ENCODE data around the gene MDFIC.
A peak's percentile ranks its signal among the peaks of the same experiment; 100 is the strongest.
"Not testable (repeated sequence)": the region's sequence is repeated elsewhere in the genome, so short reads cannot be mapped to it uniquely, and the experiment has no call there.

Gene MDFIC, protein sequence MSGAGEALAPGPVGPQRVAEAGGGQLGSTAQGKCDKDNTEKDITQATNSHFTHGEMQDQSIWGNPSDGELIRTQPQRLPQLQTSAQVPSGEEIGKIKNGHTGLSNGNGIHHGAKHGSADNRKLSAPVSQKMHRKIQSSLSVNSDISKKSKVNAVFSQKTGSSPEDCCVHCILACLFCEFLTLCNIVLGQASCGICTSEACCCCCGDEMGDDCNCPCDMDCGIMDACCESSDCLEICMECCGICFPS

GRCh38 chr7:114922026-114922651 lies at the start of gene MDFIC:
Gene MDFIC (plus strand): TSS chr7:114922094. CDS start chr7:114923034, 940 bp downstream.
- no peak for TF ChIP-seq CTCF (IDR thresholded peaks at IDR 0.05; ENCODE audit: control insufficient read depth, insufficient read depth, low read depth, low read length, missing control alignments)
- peak within 1 kb of the TSS; percentile 91 for H3K4me3 ChIP-seq (ENCODE audit: control insufficient read depth, low read depth, low read length)
- no peak for DNase-seq (ENCODE audit: low read depth)

- no peak overlapping the region for H3K4me3 ChIP-seq (ENCODE audit: control insufficient read depth, low read depth, low read length)
- no peak for DNase-seq (ENCODE audit: low read depth)
- TF ChIP-seq CTCF (IDR thresholded peaks at IDR 0.05; ENCODE audit: control insufficient read depth, insufficient read depth, low read depth, low read length, missing control alignments): no peak
Measured at GRCh38 chr7:114874170-114874569, 47.7 kb upstream of the MDFIC start.

DNA sequence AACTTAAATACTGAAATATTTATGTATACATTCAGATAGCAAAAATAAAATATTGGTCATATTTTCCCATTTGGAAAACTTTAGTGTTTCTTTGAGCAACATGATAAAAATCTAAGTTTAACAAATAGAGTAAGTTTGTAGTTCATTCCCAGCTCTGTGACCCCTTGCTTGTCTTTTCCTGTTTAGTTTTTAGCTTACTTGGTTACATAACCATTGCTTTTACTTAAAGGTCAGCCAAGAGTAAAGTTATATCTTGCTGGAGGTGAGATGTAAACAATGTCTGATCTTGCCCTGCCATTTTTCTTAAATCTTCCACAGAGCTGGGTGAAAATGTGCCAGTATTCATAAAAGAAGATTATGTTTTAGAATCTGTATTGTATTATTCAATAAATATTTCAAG lies 46.7 kb upstream of the MDFIC start:
- no peak overlapping the region for H3K4me3 ChIP-seq (ENCODE audit: control insufficient read depth, low read depth, low read length)
- no peak for TF ChIP-seq CTCF (IDR thresholded peaks at IDR 0.05; ENCODE audit: control insufficient read depth, insufficient read depth, low read depth, low read length, missing control alignments)
- no peak for DNase-seq (ENCODE audit: low read depth)

- H3K4me3 ChIP-seq (ENCODE audit: control insufficient read depth, low read depth, low read length): no peak overlapping the region
- DNase-seq (ENCODE audit: low read depth): peak; percentile 74
- no peak for TF ChIP-seq CTCF (IDR thresholded peaks at IDR 0.05; ENCODE audit: control insufficient read depth, insufficient read depth, low read depth, low read length, missing control alignments)
Measured at GRCh38 chr7:114879554-114879953, 42.3 kb upstream of the MDFIC start.

- no peak overlapping the region for H3K4me3 ChIP-seq (ENCODE audit: control insufficient read depth, low read depth, low read length)
- DNase-seq (ENCODE audit: low read depth): no peak
- TF ChIP-seq CTCF (IDR thresholded peaks at IDR 0.05; ENCODE audit: control insufficient read depth, insufficient read depth, low read depth, low read length, missing control alignments): no peak
Measured at GRCh38 chr7:114885836-114886235, 36.1 kb upstream of the MDFIC start.

DNA sequence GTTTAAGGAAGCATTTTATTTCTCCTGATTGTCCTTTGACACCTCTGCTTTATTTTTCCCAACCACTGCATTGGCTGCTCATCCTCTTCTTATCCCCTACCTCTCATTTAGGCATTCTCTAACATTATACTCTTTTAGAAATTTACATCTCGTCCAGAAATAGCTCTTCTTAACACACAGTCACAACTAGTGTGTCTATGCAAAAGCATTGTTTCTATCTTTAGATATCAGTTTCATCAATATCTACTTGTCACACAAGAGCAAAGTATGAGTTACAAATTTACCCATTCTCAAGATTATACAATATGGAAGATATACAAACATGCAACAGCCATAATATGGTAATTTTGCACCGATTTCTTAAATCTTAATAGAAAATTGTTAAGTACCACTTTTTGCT lies 35.7 kb upstream of the MDFIC start:
- H3K4me3 ChIP-seq (ENCODE audit: control insufficient read depth, low read depth, low read length): no peak overlapping the region
- DNase-seq (ENCODE audit: low read depth): no peak
- no peak for TF ChIP-seq CTCF (IDR thresholded peaks at IDR 0.05; ENCODE audit: control insufficient read depth, insufficient read depth, low read depth, low read length, missing control alignments)

GRCh38 chr7:114889116-114889515 lies 32.8 kb upstream of the MDFIC start:
- not testable (repeated sequence) for DNase-seq (ENCODE audit: low read depth); H3K4me3 ChIP-seq (ENCODE audit: control insufficient read depth, low read depth, low read length)
